SK-N-SH (cell line): ENCODE data around the gene HSCB. TPM values are rescaled to one million over a fixed set of nuclear protein-coding genes. Genes with fewer than 3 reads are reported as not detected.

ENCODE experiments used
- CTCF ChIA-PET: fragments of 300-600, 350-600 bp; formaldehyde crosslinking; extraction: SDS; loops from one replicate; lab custom pipeline; 2021; lab: Yijun Ruan, JAX
- POLR2A ChIA-PET: fragments of 350-600 bp; sonication (Branson Sonifier 250); formaldehyde crosslinking; extraction: SDS; loops from one replicate; lab custom pipeline; 2020; ENCODE audit warnings: antibody characterized with exemption, inconsistent platforms; lab: Yijun Ruan, JAX
- DNase-seq: peaks from one replicate; pipeline ENCODE4 v3.0.0; 2012
- H2AFZ ChIP-seq: fragments of 200-600 bp; sonication (generic); 2 replicates; pipeline ENCODE4 v1.8.1; 2016; ENCODE audit warnings: antibody characterized with exemption, mild to moderate bottlenecking, low read depth
- H3F3A ChIP-seq: fragments of 200-600 bp; sonication (generic); replicated peaks from 2 replicates; pipeline ENCODE3; 2016; ENCODE audit warnings: antibody characterized with exemption, mild to moderate bottlenecking; ENCODE audit not compliant: insufficient read depth
- H3K27ac ChIP-seq, 2 experiments: fragments of 200-500 bp in 1 of 2; fragments of 200-600 bp in 1 of 2; sonication (Bioruptor generic) in 1 of 2; sonication (generic), shearing (Covaris generic) in 1 of 2; 2 replicates each; pipeline versions ENCODE4 v1.5.1 to v1.6.1; 2014 to 2016; ENCODE audit warnings: low read depth in 2 of 2, inconsistent platforms in 1 of 2, low read length in 1 of 2, mild to moderate bottlenecking in 1 of 2, mixed read lengths in 1 of 2
- H3K27me3 ChIP-seq: fragments of 200-600 bp; sonication (generic), shearing (Covaris generic); 2 replicates; pipeline ENCODE4 v1.6.1; 2016; ENCODE audit warnings: mixed run types; ENCODE audit not compliant: insufficient read depth
- H3K36me3 ChIP-seq, 2 experiments: fragments of 200-500 bp in 1 of 2; fragments of 200-600 bp in 1 of 2; sonication (Bioruptor generic) in 1 of 2; sonication (generic) in 1 of 2; replicated peaks in 1 of 2; 2 replicates each; pipeline versions ENCODE3 to v1.5.1; 2014 to 2016; ENCODE audit warnings: low read length in 1 of 2, mild to moderate bottlenecking in 1 of 2; ENCODE audit not compliant: insufficient read depth in 2 of 2, control insufficient read depth in 1 of 2
- H3K4me1 ChIP-seq, 2 experiments: fragments of 200-500 bp in 1 of 2; fragments of 200-600 bp in 1 of 2; sonication (Bioruptor generic) in 1 of 2; sonication (generic), shearing (Covaris generic) in 1 of 2; 2 replicates each; pipeline versions ENCODE4 v1.5.1 to v1.6.1; 2014 to 2016; ENCODE audit warnings: low read depth in 1 of 2, low read length in 1 of 2, mixed run types in 1 of 2; ENCODE audit not compliant: insufficient read depth in 2 of 2, control insufficient read depth in 1 of 2
- H3K4me2 ChIP-seq: fragments of 200-600 bp; sonication (generic), shearing (Covaris generic); 2 replicates; pipeline ENCODE4 v1.6.1; 2017; ENCODE audit warnings: mixed run types
- H3K4me3 ChIP-seq, 2 experiments: fragments of 200-500 bp in 1 of 2; fragments of 200-600 bp in 1 of 2; sonication (Bioruptor generic) in 1 of 2; sonication (generic), shearing (Covaris generic) in 1 of 2; 2 replicates each; pipeline versions ENCODE4 v1.5.1 to v1.8.1; 2014 to 2016; ENCODE audit warnings: low read depth in 2 of 2, inconsistent platforms in 1 of 2, low read length in 1 of 2, mild to moderate bottlenecking in 1 of 2, mixed read lengths in 1 of 2, moderate library complexity in 1 of 2
- H3K79me2 ChIP-seq: fragments of 200-600 bp; sonication (generic); 2 replicates; pipeline ENCODE4 v1.8.1; 2017; ENCODE audit warnings: mild to moderate bottlenecking; ENCODE audit not compliant: insufficient read depth
- H3K9ac ChIP-seq: fragments of 200-600 bp; sonication (generic); 2 replicates; pipeline ENCODE4 v1.6.1; 2017; ENCODE audit warnings: mixed run types
- H3K9me2 ChIP-seq: fragments of 200-600 bp; sonication (generic); 2 replicates; pipeline ENCODE4 v1.6.1; 2017; ENCODE audit warnings: mixed run types
- H3K9me3 ChIP-seq: fragments of 200-600 bp; sonication (generic); 2 replicates; pipeline ENCODE4 v1.6.1; 2017; ENCODE audit warnings: mixed run types, mild to moderate bottlenecking, moderate library complexity
- H4K20me1 ChIP-seq: fragments of 200-600 bp; sonication (generic); 2 replicates; pipeline ENCODE4 v1.6.1; 2017; ENCODE audit warnings: mild to moderate bottlenecking, mixed run types; ENCODE audit not compliant: insufficient read depth
- EZH2phosphoT487 ChIP-seq: fragments of 200-600 bp; sonication (generic); IDR thresholded peaks from 2 replicates; pipeline ENCODE4 v1.6.1; 2017; ENCODE audit warnings: low read depth, mixed run types, mild to moderate bottlenecking, antibody characterized with exemption, moderate library complexity, borderline replicate concordance
- FOXJ3 ChIP-seq: sonication (generic); formaldehyde crosslinking; IDR thresholded peaks from 2 replicates; pipeline ENCODE4 v1.5.1; 2020; ENCODE audit warnings: mild to moderate bottlenecking, missing genetic modification reagents
- GATA2 ChIP-seq: sonication (generic); formaldehyde crosslinking; IDR thresholded peaks from 2 replicates; pipeline ENCODE4 v1.5.0; 2020; ENCODE audit warnings: mild to moderate bottlenecking, missing genetic modification reagents
- MAX ChIP-seq: IDR thresholded peaks from 2 replicates; pipeline ENCODE4 v1.4.0; 2012; ENCODE audit warnings: low read depth
- POLR2AphosphoS5 ChIP-seq: IDR thresholded peaks from 2 replicates; pipeline ENCODE4 v1.6.1; 2012; ENCODE audit warnings: low read depth, low read length
- TAF1 ChIP-seq: IDR thresholded peaks from 2 replicates; pipeline ENCODE4 v1.6.1; 2012; ENCODE audit warnings: low read depth, mild to moderate bottlenecking, low read length, moderate library complexity, borderline replicate concordance
- WGBS: methylation state at CpG from one replicate; pipeline ENCODE4 v1.1.6; 2017; ENCODE audit warnings: low lambda C conversion rate; 5-methylcytosine and 5-hydroxymethylcytosine counted together
- polyA plus RNA-seq, 3 experiments: library from polyadenylated mRNA; depleted of rRNA; stranded (reverse); fragments of >200 nt; gene quantifications; 2 replicates each; pipeline ENCODE4 v1.2.3, GENCODE V29; 2012
- TF ChIP-seq, protein P1 (sequence below): fragments of 200-600 bp; sonication (generic); IDR thresholded peaks from 2 replicates; pipeline ENCODE4 v1.6.1; 2017; ENCODE audit warnings: antibody characterized with exemption, mild to moderate bottlenecking, moderate library complexity
- TF ChIP-seq, protein P2 (sequence below): fragments of 150-350 bp; IDR thresholded peaks from 2 replicates; pipeline ENCODE4 v1.6.1; 2016; ENCODE audit warnings: mild to moderate bottlenecking, low read depth, low read length

The HSCB gene
- polyA plus RNA-seq, 1 of the 3 experiments (the other 2 are of a cell fraction): 19.9 TPM

DNA sequence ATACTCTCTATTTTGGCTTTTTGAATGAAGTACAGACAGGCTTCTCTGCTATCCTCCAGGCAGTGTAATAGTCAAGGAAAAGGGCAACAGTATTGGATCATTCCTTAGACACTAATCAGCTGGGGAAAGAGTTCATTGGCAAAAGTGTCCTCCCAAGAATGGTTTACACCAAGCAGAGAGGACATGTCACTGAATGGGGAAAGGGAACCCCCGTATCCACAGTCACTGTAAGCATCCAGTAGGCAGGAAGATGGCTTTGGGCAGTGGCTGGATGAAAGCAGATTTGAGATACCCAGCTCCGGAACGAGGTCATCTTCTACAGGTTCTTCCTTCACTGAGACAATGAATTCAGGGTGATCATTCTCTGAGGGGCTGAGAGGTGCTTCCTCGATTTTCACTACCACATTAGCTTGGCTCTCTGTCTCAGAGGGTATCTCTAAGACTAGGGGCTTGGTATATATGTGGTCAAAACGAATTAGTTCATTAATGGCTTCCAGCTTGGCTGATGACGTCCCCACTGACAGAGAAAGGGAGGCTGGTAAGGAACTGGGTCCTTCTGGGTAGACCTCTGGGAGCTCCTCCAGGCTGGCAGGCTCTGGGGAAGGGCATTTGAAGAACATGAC lies 53.3 kb downstream of the HSCB start:
- 78% methylated on average over 6 of the region's 6 CpGs for WGBS
- Histone ChIP-seq H3K4me1 (peaks cover 2 to 11% of the 10 kb centered on the region in 2 experiments; a peak in 1 of 4 replicates), H3K27me3 (no peaks in the 10 kb centered on the region), H3K27ac (0 out of 4 replicates have a peak overlapping the region, but pooled peaks of 1 of the 2 experiments have one; percentile 3), H3K79me2 (peaks cover 67% of the 10 kb centered on the region), H3K9ac (no peak overlapping the region), H3K36me3 (peaks cover 41 to 55% of the 10 kb centered on the region in 2 experiments), H2AFZ (no peak overlapping the region), H3F3A (peaks cover 67% of the 10 kb centered on the region), H3K4me2 (no peak overlapping the region), H4K20me1 (peaks cover 37% of the 10 kb centered on the region), H3K9me2 (no peaks in the 10 kb centered on the region), H3K9me3 (no peaks in the 10 kb centered on the region), H3K4me3 (no peak overlapping the region)
- no peak for DNase-seq
- TF ChIP-seq GATA2 (CRISPR knock-in tag): no peak
- no peak for TF ChIP-seq TAF1
- TF ChIP-seq, protein P1, sequence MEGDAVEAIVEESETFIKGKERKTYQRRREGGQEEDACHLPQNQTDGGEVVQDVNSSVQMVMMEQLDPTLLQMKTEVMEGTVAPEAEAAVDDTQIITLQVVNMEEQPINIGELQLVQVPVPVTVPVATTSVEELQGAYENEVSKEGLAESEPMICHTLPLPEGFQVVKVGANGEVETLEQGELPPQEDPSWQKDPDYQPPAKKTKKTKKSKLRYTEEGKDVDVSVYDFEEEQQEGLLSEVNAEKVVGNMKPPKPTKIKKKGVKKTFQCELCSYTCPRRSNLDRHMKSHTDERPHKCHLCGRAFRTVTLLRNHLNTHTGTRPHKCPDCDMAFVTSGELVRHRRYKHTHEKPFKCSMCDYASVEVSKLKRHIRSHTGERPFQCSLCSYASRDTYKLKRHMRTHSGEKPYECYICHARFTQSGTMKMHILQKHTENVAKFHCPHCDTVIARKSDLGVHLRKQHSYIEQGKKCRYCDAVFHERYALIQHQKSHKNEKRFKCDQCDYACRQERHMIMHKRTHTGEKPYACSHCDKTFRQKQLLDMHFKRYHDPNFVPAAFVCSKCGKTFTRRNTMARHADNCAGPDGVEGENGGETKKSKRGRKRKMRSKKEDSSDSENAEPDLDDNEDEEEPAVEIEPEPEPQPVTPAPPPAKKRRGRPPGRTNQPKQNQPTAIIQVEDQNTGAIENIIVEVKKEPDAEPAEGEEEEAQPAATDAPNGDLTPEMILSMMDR: no peak
- no peak for TF ChIP-seq FOXJ3 (CRISPR knock-in tag)
- no peak for TF ChIP-seq POLR2AphosphoS5
- ChIA-PET POLR2A (no interaction called here), CTCF (interaction anchor here (1.0 to 3.1 kb wide), 4 partner anchors 14 to 195 kb away, joined by 3 to 9 read pairs (median 4); partner anchors contain the start of gene CCDC117)

GRCh38 chr22:28795932-28796856 lies 54.4 kb downstream of the HSCB start:
- Histone ChIP-seq H3K4me1 (peaks cover 2 to 11% of the 10 kb centered on the region in 2 experiments; a peak in 1 of 4 replicates), H2AFZ (no peak overlapping the region), H3K4me2 (no peak overlapping the region), H4K20me1 (peaks cover 37% of the 10 kb centered on the region), H3F3A (peaks cover 62% of the 10 kb centered on the region), H3K36me3 (peaks cover 41 to 54% of the 10 kb centered on the region in 2 experiments), H3K27me3 (no peaks in the 10 kb centered on the region), H3K9me2 (no peaks in the 10 kb centered on the region), H3K9ac (no peak overlapping the region), H3K27ac (peak overlapping the region in 1 of 2 experiments; percentile 9; a peak in 1 of 4 replicates), H3K79me2 (peaks cover 68% of the 10 kb centered on the region), H3K9me3 (no peaks in the 10 kb centered on the region), H3K4me3 (no peak overlapping the region)
- ChIA-PET CTCF (interaction anchor here (2.5 to 3.1 kb wide), 2 partner anchors 23 to 196 kb away, joined by 6 to 9 read pairs; partner anchors contain the start of gene CCDC117), POLR2A (no interaction called here)
- no peak for DNase-seq
- TF ChIP-seq, protein P1: no peak
- TF ChIP-seq, protein P2, sequence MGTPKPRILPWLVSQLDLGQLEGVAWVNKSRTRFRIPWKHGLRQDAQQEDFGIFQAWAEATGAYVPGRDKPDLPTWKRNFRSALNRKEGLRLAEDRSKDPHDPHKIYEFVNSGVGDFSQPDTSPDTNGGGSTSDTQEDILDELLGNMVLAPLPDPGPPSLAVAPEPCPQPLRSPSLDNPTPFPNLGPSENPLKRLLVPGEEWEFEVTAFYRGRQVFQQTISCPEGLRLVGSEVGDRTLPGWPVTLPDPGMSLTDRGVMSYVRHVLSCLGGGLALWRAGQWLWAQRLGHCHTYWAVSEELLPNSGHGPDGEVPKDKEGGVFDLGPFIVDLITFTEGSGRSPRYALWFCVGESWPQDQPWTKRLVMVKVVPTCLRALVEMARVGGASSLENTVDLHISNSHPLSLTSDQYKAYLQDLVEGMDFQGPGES: no peak
- TF ChIP-seq EZH2phosphoT487 (no peak), MAX (no peak)
- WGBS: 95% methylated on average over 5 of the region's 5 CpGs
